GM12878 (cell line): ENCODE data around the gene PTK7. TPM values are rescaled to one million over a fixed set of nuclear protein-coding genes. Genes with fewer than 3 reads are reported as not detected.

ENCODE experiments used
- ATAC-seq: fragments of 200-7000 bp; cut with Tn5 transposase; 3 replicates; pipeline ENCODE4 v1.9.1; 2020; ENCODE audit warnings: mild to moderate bottlenecking, moderate library complexity
- BruUV-seq: library from RNA; stranded (reverse); fragments of 400-500 nt; replicated peaks from 2 replicates; lab custom pipeline; 2021; lab: Mats Ljungman, UMichigan
- CTCF ChIA-PET: fragments of 300-600 bp; sonication (Branson Sonifier 250); formaldehyde crosslinking; extraction: SDS; loops from one replicate; lab custom pipeline; 2021; ENCODE audit warnings: inconsistent platforms; lab: Yijun Ruan, JAX
- POLR2A ChIA-PET: fragments of 350-600 bp; formaldehyde crosslinking; extraction: SDS; loops from one replicate; lab custom pipeline; 2021; ENCODE audit warnings: inconsistent platforms; lab: Charles Lee
- RAD21 ChIA-PET: fragments of 300-600 bp; sonication (Branson Sonifier 250); formaldehyde crosslinking; loops from one replicate; lab custom pipeline; 2023; ENCODE audit warnings: antibody characterized with exemption; ENCODE audit not compliant: unreplicated experiment; lab: Charles Lee
- SMC1A ChIA-PET: fragments of 300-600 bp; sonication (Branson Sonifier 250); formaldehyde crosslinking; loops from one replicate; lab custom pipeline; 2023; ENCODE audit not compliant: unreplicated experiment, uncharacterized antibody; lab: Charles Lee
- DNase-seq: peaks from one replicate; pipeline ENCODE4 v3.0.0-alpha.2; 2011; ENCODE audit warnings: low read depth, low spot score
- FAIRE-seq: peaks from 3 replicates; lab custom pipeline; 2011; peaks lifted over from hg19 to GRCh38; lab: Jason Lieb, UNC
- H2AFZ ChIP-seq: 2 replicates; pipeline ENCODE4 v1.6.0; 2011; ENCODE audit warnings: low read depth, low read length, control low read depth; ENCODE audit not compliant: control insufficient read depth
- H3K27ac ChIP-seq: 2 replicates; pipeline ENCODE4 v1.5.1; 2011; ENCODE audit warnings: control low read depth; ENCODE audit not compliant: control insufficient read depth, insufficient read depth
- H3K27me3 ChIP-seq, 2 experiments: replicated peaks in 1 of 2; 2 replicates each; pipeline versions ENCODE4 v1.6.0 to v1.6.1; 2011; ENCODE audit warnings: low read length in 1 of 2; ENCODE audit not compliant: control insufficient read depth in 2 of 2, insufficient read depth in 2 of 2
- H3K36me3 ChIP-seq, 2 experiments: 2 replicates each; pipeline ENCODE4 v1.5.1; 2011; ENCODE audit warnings: low read length in 1 of 2; ENCODE audit not compliant: control insufficient read depth in 2 of 2, insufficient read depth in 2 of 2
- H3K4me1 ChIP-seq: 2 replicates; pipeline ENCODE4 v1.6.1; 2011; ENCODE audit warnings: mild to moderate bottlenecking, low read length, moderate library complexity, mixed read lengths; ENCODE audit not compliant: control insufficient read depth, insufficient read depth
- H3K4me2 ChIP-seq: 2 replicates; pipeline ENCODE4 v1.6.0; 2011; ENCODE audit warnings: control low read depth; ENCODE audit not compliant: control insufficient read depth, insufficient read depth
- H3K4me3 ChIP-seq: fragments of 200-600 bp; sonication (generic); 2 replicates; pipeline ENCODE4 v1.5.1; 2016
- H3K79me2 ChIP-seq: 2 replicates; pipeline ENCODE4 v1.6.0; 2011; ENCODE audit warnings: low read length; ENCODE audit not compliant: control insufficient read depth, insufficient read depth
- H3K9ac ChIP-seq: 2 replicates; pipeline ENCODE4 v1.8.0; 2011; ENCODE audit warnings: low read length, control low read depth, mixed read lengths; ENCODE audit not compliant: control insufficient read depth, insufficient read depth
- H3K9me3 ChIP-seq: replicated peaks from 3 replicates; pipeline ENCODE4 v1.5.1; 2011; ENCODE audit warnings: mild to moderate bottlenecking, low read length; ENCODE audit not compliant: control insufficient read depth, insufficient read depth
- H4K20me1 ChIP-seq: 2 replicates; pipeline ENCODE4 v1.6.0; 2011; ENCODE audit not compliant: control insufficient read depth, insufficient read depth
- BRCA1 ChIP-seq: IDR thresholded peaks from 2 replicates; pipeline ENCODE4 v1.6.1; 2011; ENCODE audit warnings: low read depth, low read length, improper control_type of control experiment
- DPF2 ChIP-seq: fragments of 450-650 bp; IDR thresholded peaks from 2 replicates; pipeline ENCODE4 v1.6.1; 2017; ENCODE audit warnings: mild to moderate bottlenecking
- EZH2 ChIP-seq: IDR thresholded peaks from 2 replicates; pipeline ENCODE4 v1.6.1; 2012; ENCODE audit warnings: low read depth, mild to moderate bottlenecking, control low read depth, inconsistent platforms, low read length, borderline replicate concordance; ENCODE audit not compliant: control insufficient read depth
- LARP7 ChIP-seq: fragments of 450-650 bp; IDR thresholded peaks from 2 replicates; pipeline ENCODE4 v1.6.1; 2017; ENCODE audit warnings: mild to moderate bottlenecking
- ZBTB4 ChIP-seq: fragments of 450-650 bp; formaldehyde crosslinking; IDR thresholded peaks from 2 replicates; pipeline ENCODE4 v1.4.0; 2022; ENCODE audit warnings: mild to moderate bottlenecking, moderate library complexity
- WGBS: methylation state at CpG from one replicate; pipeline ENCODE4 v1.1.6; 2016; ENCODE audit warnings: low lambda C conversion rate; ENCODE audit not compliant: insufficient replicate concordance, insufficient coverage; ENCODE audit errors: missing lambda C conversion rate; 5-methylcytosine and 5-hydroxymethylcytosine counted together
- in situ Hi-C: fragments of 300-500 bp; cut with MboI; formaldehyde crosslinking; loops from 9 replicates; pipeline ENCODE4 v1.14.3; 2018; ENCODE audit warnings: mixed read lengths
- intact Hi-C: fragments of 100-400 bp; cut with micrococcal nuclease; formaldehyde crosslinking; loops from one replicate; pipeline ENCODE4 v1.14.2; 2022; ENCODE audit not compliant: unreplicated experiment
- polyA plus RNA-seq, 11 experiments: library from polyadenylated mRNA; depleted of rRNA in 4 of 11; unstranded in 6 of 11; stranded (reverse) in 5 of 11; fragments of >200 nt; fragmentation: Nextera tagmentation in 4 of 11; fragmentation: Illumina TruSeq in 1 of 11; extraction: Ambion mirVana in 4 of 11; extraction: Trizol in 1 of 11; gene quantifications; 1 replicate in 1 of 11; 2 replicates in 10 of 11; pipeline versions ENCODE4 v1.2.1 to v1.2.3, GENCODE V29; 2011 to 2016; ENCODE audit warnings: inconsistent platforms in 2 of 11, missing spikeins in 2 of 11, low read depth in 1 of 11
- total RNA-seq, 4 experiments: library from RNA; depleted of rRNA in 3 of 4; stranded (reverse); fragments of >200 nt in 3 of 4; fragmentation: Illumina TruSeq in 1 of 4; extraction: Trizol in 1 of 4; gene quantifications; 2 replicates each; pipeline versions ENCODE4 v1.2.1 to v1.2.3, GENCODE V29; 2013 to 2021

The PTK7 gene
- total and polyA plus RNA-seq, 10 of the 15 experiments (the other 5 are each of a cell fraction or from before 2014, with no cell fraction given), result 0.18 to 14.4 (median 3.3) TPM; not detected in 1

- POLR2A ChIA-PET, result interaction anchor here (0.5 to 2.5 kb wide), 8 partner anchors 37 to 314 kb away, joined by 3 to 19 read pairs (median 7); partner anchors contain the start of genes CUL9, KLHDC3, MEA1 and PEX6
- in situ Hi-C loops, result no loop called here
- 10% methylated on average over 13 of the region's 15 CpGs for WGBS
Observed at GRCh38 chr6:43060034-43060754, 15.9 kb upstream of the PTK7 start.

More at GRCh38 chr6:43060034-43060754, 15.9 kb upstream of the PTK7 start:
- Histone ChIP-seq H3K9ac (peak overlapping the region; percentile 83), H3K36me3 (no peaks in the 10 kb centered on the region; a peak in 2 of 4 replicates), H3K9me3 (no peaks in the 10 kb centered on the region), H2AFZ (peak overlapping the region; percentile 100), H3K27ac (peak overlapping the region; percentile 87), H3K4me3 (peak overlapping the region; percentile 79), H3K4me1 (peaks cover 3% of the 10 kb centered on the region; the same call in 1 of the 2 replicates), H4K20me1 (no peaks in the 10 kb centered on the region), H3K27me3 (no peaks in the 10 kb centered on the region), H3K4me2 (peak overlapping the region; percentile 97), H3K79me2 (peaks cover 15% of the 10 kb centered on the region)
- DNase-seq, result no peak
- ChIA-PET SMC1A (interaction anchor here (1.4 to 1.6 kb wide), 2 partner anchors 86 to 147 kb away, joined by 3 to 6 read pairs; no protein-coding TSS in a partner anchor), CTCF (interaction anchor here (1.4 kb wide), 1 partner anchor 84 kb away, joined by 4 read pairs; no protein-coding TSS in a partner anchor), RAD21 (interaction anchor here (0.8 to 3.0 kb wide), 5 partner anchors 9 to 84 kb away, joined by 3 to 16 read pairs (median 5); partner anchors contain the start of genes KLHDC3 and MEA1)
- TSS peak; percentile 72 for BruUV-seq
- TF ChIP-seq BRCA1 (no peak), ZBTB4 (CRISPR knock-in tag) (no peak), EZH2 (no peak), DPF2 (0 out of 2 replicates have a peak, but pooled peaks have one; percentile 4), LARP7 (0 out of 2 replicates have a peak, but pooled peaks have one; percentile 18)
- no peak for FAIRE-seq
- ATAC-seq, result no peak
- intact Hi-C loops, result no loop called here
